ENCODE data around the gene AK2.

DNA sequence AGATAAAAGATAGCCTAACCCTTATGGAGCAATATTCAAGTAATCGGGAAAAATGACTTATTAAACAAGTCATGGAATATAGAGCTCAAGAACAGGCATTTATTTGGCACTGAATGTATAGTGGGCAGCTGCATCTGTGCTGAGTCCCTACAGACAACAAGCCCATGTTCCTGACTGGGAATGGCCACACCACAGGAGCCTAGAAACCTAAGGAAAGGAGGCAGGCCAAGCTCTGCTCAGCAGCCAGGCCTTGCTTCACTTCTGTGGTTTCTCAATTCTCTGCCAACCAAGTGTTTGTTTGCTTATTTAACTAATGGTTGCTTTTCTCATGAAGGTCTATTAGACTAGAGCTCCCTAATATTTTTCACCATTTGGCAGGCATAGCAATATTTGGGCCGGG, 21.5 kb downstream of the AK2 start:
- TF ChIP-seq POLR2A (IDR thresholded peaks at IDR 0.05), result no peak
- TF ChIP-seq, protein P1, sequence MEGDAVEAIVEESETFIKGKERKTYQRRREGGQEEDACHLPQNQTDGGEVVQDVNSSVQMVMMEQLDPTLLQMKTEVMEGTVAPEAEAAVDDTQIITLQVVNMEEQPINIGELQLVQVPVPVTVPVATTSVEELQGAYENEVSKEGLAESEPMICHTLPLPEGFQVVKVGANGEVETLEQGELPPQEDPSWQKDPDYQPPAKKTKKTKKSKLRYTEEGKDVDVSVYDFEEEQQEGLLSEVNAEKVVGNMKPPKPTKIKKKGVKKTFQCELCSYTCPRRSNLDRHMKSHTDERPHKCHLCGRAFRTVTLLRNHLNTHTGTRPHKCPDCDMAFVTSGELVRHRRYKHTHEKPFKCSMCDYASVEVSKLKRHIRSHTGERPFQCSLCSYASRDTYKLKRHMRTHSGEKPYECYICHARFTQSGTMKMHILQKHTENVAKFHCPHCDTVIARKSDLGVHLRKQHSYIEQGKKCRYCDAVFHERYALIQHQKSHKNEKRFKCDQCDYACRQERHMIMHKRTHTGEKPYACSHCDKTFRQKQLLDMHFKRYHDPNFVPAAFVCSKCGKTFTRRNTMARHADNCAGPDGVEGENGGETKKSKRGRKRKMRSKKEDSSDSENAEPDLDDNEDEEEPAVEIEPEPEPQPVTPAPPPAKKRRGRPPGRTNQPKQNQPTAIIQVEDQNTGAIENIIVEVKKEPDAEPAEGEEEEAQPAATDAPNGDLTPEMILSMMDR (IDR thresholded peaks at IDR 0.05), result no peak

All from adrenal gland (tissue), 5 donors.